ENCODE data around the gene KCNQ5. TPM values are rescaled to one million over a fixed set of nuclear protein-coding genes. Genes with fewer than 3 reads are reported as not detected.

KCNQ5 gene
- total RNA-seq, 4 donors from 2014 or later = 0.21 to 1.1 (median 0.59) TPM; not detected in 1

GRCh38 chr6:72716916-72717315, 95.1 kb downstream of the KCNQ5 start:
- TF ChIP-seq EP300 (IDR thresholded peaks at IDR 0.05) (no peak), POLR2A (IDR thresholded peaks at IDR 0.05) (no peak)
- TF ChIP-seq, protein P1, sequence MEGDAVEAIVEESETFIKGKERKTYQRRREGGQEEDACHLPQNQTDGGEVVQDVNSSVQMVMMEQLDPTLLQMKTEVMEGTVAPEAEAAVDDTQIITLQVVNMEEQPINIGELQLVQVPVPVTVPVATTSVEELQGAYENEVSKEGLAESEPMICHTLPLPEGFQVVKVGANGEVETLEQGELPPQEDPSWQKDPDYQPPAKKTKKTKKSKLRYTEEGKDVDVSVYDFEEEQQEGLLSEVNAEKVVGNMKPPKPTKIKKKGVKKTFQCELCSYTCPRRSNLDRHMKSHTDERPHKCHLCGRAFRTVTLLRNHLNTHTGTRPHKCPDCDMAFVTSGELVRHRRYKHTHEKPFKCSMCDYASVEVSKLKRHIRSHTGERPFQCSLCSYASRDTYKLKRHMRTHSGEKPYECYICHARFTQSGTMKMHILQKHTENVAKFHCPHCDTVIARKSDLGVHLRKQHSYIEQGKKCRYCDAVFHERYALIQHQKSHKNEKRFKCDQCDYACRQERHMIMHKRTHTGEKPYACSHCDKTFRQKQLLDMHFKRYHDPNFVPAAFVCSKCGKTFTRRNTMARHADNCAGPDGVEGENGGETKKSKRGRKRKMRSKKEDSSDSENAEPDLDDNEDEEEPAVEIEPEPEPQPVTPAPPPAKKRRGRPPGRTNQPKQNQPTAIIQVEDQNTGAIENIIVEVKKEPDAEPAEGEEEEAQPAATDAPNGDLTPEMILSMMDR (IDR thresholded peaks at IDR 0.05) = no peak
- no peak overlapping the region for H3K27ac ChIP-seq
- no peaks in the 10 kb centered on the region for H3K36me3 ChIP-seq
- DNase-seq (ENCODE audit: low spot score in 2 of 2) = no peak
- no peaks in the 10 kb centered on the region for H3K27me3 ChIP-seq
- H3K4me3 ChIP-seq = no peak overlapping the region
- H3K9me3 ChIP-seq = no peaks in the 10 kb centered on the region
- H3K4me1 ChIP-seq = no peaks in the 10 kb centered on the region

DNA sequence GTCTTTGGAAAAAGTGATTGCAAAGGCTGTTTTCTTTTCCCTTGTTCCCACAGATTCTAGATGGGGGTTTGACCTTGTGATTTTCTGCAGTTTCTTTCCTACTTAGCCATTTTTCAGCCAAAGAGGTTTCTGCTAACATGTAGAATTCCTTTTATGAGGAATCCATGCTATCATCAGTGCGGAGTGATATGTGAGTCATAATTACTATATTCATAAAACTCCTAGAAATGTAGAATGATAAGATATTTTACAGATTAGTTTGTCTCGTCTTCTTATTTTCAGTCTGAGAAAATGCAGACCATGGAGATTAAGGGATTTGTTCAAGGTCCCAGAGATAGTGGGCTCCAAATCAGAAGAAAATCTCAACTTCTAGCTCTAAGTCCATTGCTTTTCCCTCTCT, 98.6 kb downstream of the KCNQ5 start:
- no peaks in the 10 kb centered on the region for H3K4me1 ChIP-seq
- no peaks in the 10 kb centered on the region for H3K36me3 ChIP-seq
- no peak for TF ChIP-seq EP300 (IDR thresholded peaks at IDR 0.05)
- no peaks in the 10 kb centered on the region for H3K9me3 ChIP-seq
- H3K27ac ChIP-seq = no peak overlapping the region
- WGBS, 2 donors = 77 to 83% methylated on average over 2 of the region's 2 CpGs
- no peaks in the 10 kb centered on the region for H3K27me3 ChIP-seq
- no peak for DNase-seq (ENCODE audit: low spot score in 2 of 2)
- no peak overlapping the region for H3K4me3 ChIP-seq

- H3K4me3 ChIP-seq = no peak overlapping the region
- no peak for DNase-seq (ENCODE audit: low spot score in 2 of 2)
- H3K27ac ChIP-seq = no peak overlapping the region
- no peaks in the 10 kb centered on the region for H3K27me3 ChIP-seq
- no peaks in the 10 kb centered on the region for H3K9me3 ChIP-seq
- no peaks in the 10 kb centered on the region for H3K36me3 ChIP-seq
- no peaks in the 10 kb centered on the region for H3K4me1 ChIP-seq
- TF ChIP-seq, protein P1 (IDR thresholded peaks at IDR 0.05) = no peak
- TF ChIP-seq EP300 (IDR thresholded peaks at IDR 0.05) = no peak
- TF ChIP-seq POLR2A (IDR thresholded peaks at IDR 0.05) = no peak
Observed at GRCh38 chr6:72721346-72721745, 99.5 kb downstream of the KCNQ5 start.

DNA sequence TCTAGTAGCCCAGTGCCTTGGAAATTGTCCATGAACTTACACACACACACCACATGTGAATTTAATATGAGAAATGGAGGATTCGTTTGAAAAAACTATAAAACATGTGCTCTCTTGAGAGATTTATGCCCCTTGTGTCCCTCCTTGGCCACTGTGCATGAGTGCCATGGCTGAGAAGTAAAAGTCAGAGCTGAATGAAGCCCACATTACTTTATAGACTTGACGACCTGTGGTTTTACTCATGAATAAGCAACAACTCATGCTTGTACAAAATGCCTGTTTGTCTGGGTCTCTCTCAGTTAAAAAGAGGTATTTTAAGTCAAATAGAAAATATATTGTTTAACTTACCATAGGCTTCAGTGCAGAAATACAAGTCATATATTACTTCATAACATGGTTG, 102.7 kb downstream of the KCNQ5 start:
- Histone ChIP-seq H3K4me3 (no peak overlapping the region), H3K9me3 (no peaks in the 10 kb centered on the region), H3K27me3 (no peaks in the 10 kb centered on the region), H3K4me1 (no peaks in the 10 kb centered on the region), H3K36me3 (no peaks in the 10 kb centered on the region), H3K27ac (no peak overlapping the region)
- DNase-seq (ENCODE audit: low spot score in 2 of 2) = no peak
- TF ChIP-seq POLR2A (IDR thresholded peaks at IDR 0.05) (no peak), EP300 (IDR thresholded peaks at IDR 0.05) (no peak)
- TF ChIP-seq, protein P1 (IDR thresholded peaks at IDR 0.05) = no peak
- WGBS, 2 donors = 27 to 31% methylated on average over 2 of the region's 2 CpGs

DNA sequence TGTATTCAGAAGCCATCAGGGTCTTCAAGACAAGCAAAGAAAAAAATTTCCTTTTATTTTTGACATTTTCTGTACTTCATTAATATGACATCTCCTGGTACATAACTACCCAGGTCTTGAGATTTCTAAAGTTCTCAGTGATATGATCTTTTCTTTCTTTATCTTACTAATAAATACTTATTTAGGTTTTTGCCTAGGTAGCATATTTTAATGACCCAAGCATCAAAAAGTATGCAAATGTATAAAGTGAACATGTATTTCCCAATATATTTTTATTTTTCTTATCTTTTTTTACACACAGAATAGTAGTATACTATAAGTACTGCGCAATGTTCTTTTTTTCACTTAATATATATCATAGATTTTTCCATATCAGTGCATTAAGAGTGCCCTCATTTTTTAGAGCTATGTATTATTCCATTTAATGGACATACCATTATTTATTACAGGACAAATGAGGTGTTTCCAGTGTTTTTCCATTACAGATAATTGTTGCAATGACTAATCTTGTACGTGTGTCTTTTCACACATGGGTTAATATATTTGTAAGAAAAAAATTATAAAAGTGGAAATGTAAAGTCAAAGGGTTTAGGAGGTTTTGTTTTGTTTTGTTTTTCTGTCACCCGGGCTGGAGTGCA, 107.0 kb downstream of the KCNQ5 start:
- Histone ChIP-seq H3K27ac (no peak overlapping the region), H3K4me1 (no peaks in the 10 kb centered on the region), H3K4me3 (no peak overlapping the region), H3K36me3 (no peaks in the 10 kb centered on the region), H3K9me3 (no peaks in the 10 kb centered on the region), H3K27me3 (no peaks in the 10 kb centered on the region)
- TF ChIP-seq POLR2A (IDR thresholded peaks at IDR 0.05) (no peak), EP300 (IDR thresholded peaks at IDR 0.05) (no peak)
- TF ChIP-seq, protein P1 (IDR thresholded peaks at IDR 0.05) = no peak
- DNase-seq (ENCODE audit: low spot score in 2 of 2) = no peak
- whole genome bisulfite sequencing, 2 donors = 71 to 91% methylated on average over 3 of the region's 3 CpGs

GRCh38 chr6:72733045-72733444, 111.2 kb downstream of the KCNQ5 start:
- H3K4me1 ChIP-seq = no peaks in the 10 kb centered on the region
- no peak overlapping the region for H3K4me3 ChIP-seq
- H3K27me3 ChIP-seq = no peaks in the 10 kb centered on the region
- DNase-seq (ENCODE audit: low spot score in 2 of 2) = no peak
- H3K27ac ChIP-seq = no peak overlapping the region
- 85 to 86% methylated on average over 2 of the region's 2 CpGs for WGBS, 2 donors
- no peaks in the 10 kb centered on the region for H3K9me3 ChIP-seq
- H3K36me3 ChIP-seq = no peaks in the 10 kb centered on the region
- no peak for TF ChIP-seq EP300 (IDR thresholded peaks at IDR 0.05)
- TF ChIP-seq POLR2A (IDR thresholded peaks at IDR 0.05) = no peak
- TF ChIP-seq, protein P1 (IDR thresholded peaks at IDR 0.05) = no peak
